ENCODE measurements around the gene PSMD1. TPM values are rescaled to one million over a fixed set of nuclear protein-coding genes. Genes with fewer than 3 reads are reported as not detected.

Gene PSMD1
- polyA plus RNA-seq, 1 donor (not counting 4 experiments of a cell fraction or from before 2014, with no cell fraction given) = 262 TPM

DNA sequence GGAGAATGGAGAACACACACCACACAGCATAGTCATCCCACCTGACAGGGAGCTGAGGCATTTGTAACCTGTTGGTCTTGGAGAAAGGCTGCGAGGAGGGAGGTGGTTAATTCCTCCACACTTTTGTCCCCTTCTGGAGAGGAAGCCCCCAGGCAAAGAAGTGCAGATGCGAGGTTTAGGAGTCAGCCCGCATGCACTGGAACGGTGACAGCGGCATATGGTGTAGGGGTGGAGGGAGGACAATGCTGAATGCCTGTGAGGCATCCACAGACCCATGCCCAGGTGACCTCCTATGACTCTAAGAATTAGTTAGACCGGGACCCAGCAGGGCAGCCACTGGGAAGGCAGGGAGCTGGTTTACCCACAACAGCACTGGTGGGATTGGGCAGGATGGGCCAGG lies 48.5 kb upstream of the PSMD1 start:
- no peak for TF ChIP-seq CTCF (optimal IDR thresholded peaks at IDR 0.05 in 1 of 3, IDR thresholded peaks at IDR 0.05 in 1 of 3, conservative IDR thresholded peaks at IDR 0.05 in 1 of 3; ENCODE audit: extremely low read depth in 1 of 3, insufficient read depth in 2 of 3, low read length in 3 of 3)
- no peak for TF ChIP-seq EZH2 (IDR thresholded peaks at IDR 0.05; ENCODE audit: low read length)

DNA sequence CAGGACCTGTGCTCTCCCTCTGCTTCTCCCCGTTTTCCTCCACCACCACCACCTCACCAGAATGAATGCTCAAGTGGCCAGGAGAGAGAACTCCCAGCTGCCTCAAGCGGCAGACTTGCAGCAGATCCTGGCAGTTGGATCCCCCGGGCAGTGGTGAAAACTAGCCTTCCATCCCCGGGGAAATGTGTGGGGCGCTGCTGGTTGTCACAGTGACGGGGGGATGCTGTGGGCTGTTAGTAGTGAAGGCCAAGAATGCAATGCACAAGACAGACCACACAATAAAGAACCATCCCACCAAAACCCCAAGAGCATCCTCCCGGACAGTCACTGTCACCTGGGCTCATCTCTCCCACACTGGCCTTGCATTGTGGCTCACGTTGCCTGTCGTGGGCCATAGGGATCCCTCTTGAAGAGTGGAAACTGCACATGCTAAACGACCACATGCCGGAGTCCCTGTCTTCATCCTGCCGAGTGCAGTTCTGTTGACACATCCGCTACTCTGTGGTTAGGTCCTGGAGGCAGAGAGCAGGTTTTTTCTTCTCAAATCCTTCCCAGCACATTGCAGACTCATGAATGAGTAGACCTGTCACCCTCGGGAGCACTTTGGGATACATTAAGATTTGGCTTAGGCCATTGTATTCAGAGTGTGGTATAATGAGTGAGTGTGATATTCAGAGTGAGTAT lies 47.3 kb upstream of the PSMD1 start:
- DNase-seq (ENCODE audit: low read depth, low spot score) (no peak), FAIRE-seq (no peak)
- Histone ChIP-seq H3K36me3 (ENCODE audit: control insufficient read depth in 2 of 2, extremely low read depth in 1 of 2, insufficient read depth in 2 of 2, low read length in 2 of 2) (no peaks in the 10 kb centered on the region), H3K79me2 (ENCODE audit: control insufficient read depth, insufficient read depth, low read length) (no peaks in the 10 kb centered on the region), H4K20me1 (ENCODE audit: control insufficient read depth, extremely low read depth, insufficient read depth, low read length) (no peaks in the 10 kb centered on the region), H3K27ac (ENCODE audit: control insufficient read depth, insufficient read depth, low read length) (no peak overlapping the region), H2AFZ (ENCODE audit: control insufficient read depth, low read length) (no peak overlapping the region), H3K4me1 (ENCODE audit: control insufficient read depth, extremely low read depth, insufficient read depth, low read length) (no peaks in the 10 kb centered on the region), H3K4me2 (ENCODE audit: control insufficient read depth, extremely low read depth, insufficient read depth, low read depth, low read length) (no peak overlapping the region), H3K9me1 (ENCODE audit: control insufficient read depth, extremely low read depth, insufficient read depth, low read length) (no peaks in the 10 kb centered on the region), H3K4me3 (ENCODE audit: control insufficient read depth in 2 of 3, extremely low read depth in 1 of 3, insufficient read depth in 2 of 3, low read depth in 1 of 3, low read length in 3 of 3) (no peak overlapping the region), H3K9me3 (ENCODE audit: control insufficient read depth, low read depth, low read length) (peaks cover 2% of the 10 kb centered on the region), H3K9ac (ENCODE audit: control insufficient read depth, extremely low read depth, insufficient read depth, low read length) (no peak overlapping the region), H3K27me3 (ENCODE audit: control insufficient read depth, extremely low read depth, insufficient read depth, low read length) (peaks cover 19% of the 10 kb centered on the region)
- dilution Hi-C loops (cut with MboI; ENCODE audit: extremely low pct_ligation_motif_present, low sequenced_read_pairs) = no loop called here
- TF ChIP-seq CTCF (optimal IDR thresholded peaks at IDR 0.05 in 1 of 3, IDR thresholded peaks at IDR 0.05 in 1 of 3, conservative IDR thresholded peaks at IDR 0.05 in 1 of 3; ENCODE audit: extremely low read depth in 1 of 3, insufficient read depth in 2 of 3, low read length in 3 of 3) = no peak
- no peak for TF ChIP-seq EZH2 (IDR thresholded peaks at IDR 0.05; ENCODE audit: low read length)

More for the DNA sequence above, 48.5 kb upstream of the PSMD1 start:
- Histone ChIP-seq H3K36me3 (ENCODE audit: control insufficient read depth in 2 of 2, extremely low read depth in 1 of 2, insufficient read depth in 2 of 2, low read length in 2 of 2) (no peaks in the 10 kb centered on the region), H3K4me1 (ENCODE audit: control insufficient read depth, extremely low read depth, insufficient read depth, low read length) (no peaks in the 10 kb centered on the region), H3K27ac (ENCODE audit: control insufficient read depth, insufficient read depth, low read length) (no peak overlapping the region), H2AFZ (ENCODE audit: control insufficient read depth, low read length) (no peak overlapping the region), H3K4me3 (ENCODE audit: control insufficient read depth in 2 of 3, extremely low read depth in 1 of 3, insufficient read depth in 2 of 3, low read depth in 1 of 3, low read length in 3 of 3) (no peak overlapping the region), H3K27me3 (ENCODE audit: control insufficient read depth, extremely low read depth, insufficient read depth, low read length) (peaks cover 26% of the 10 kb centered on the region), H3K79me2 (ENCODE audit: control insufficient read depth, insufficient read depth, low read length) (no peaks in the 10 kb centered on the region), H3K4me2 (ENCODE audit: control insufficient read depth, extremely low read depth, insufficient read depth, low read depth, low read length) (no peak overlapping the region), H3K9me3 (ENCODE audit: control insufficient read depth, low read depth, low read length) (peaks cover 2% of the 10 kb centered on the region), H3K9me1 (ENCODE audit: control insufficient read depth, extremely low read depth, insufficient read depth, low read length) (no peaks in the 10 kb centered on the region), H3K9ac (ENCODE audit: control insufficient read depth, extremely low read depth, insufficient read depth, low read length) (no peak overlapping the region), H4K20me1 (ENCODE audit: control insufficient read depth, extremely low read depth, insufficient read depth, low read length) (no peaks in the 10 kb centered on the region)
- FAIRE-seq = no peak
- dilution Hi-C loops (cut with MboI; ENCODE audit: extremely low pct_ligation_motif_present, low sequenced_read_pairs) = no loop called here
- DNase-seq (ENCODE audit: low read depth, low spot score) = no peak
